Measurements from ENCODE around the gene FMN1.

GRCh38 chr15:33236841-33237509 lies 42.5 kb upstream of the FMN1 start:
- TF ChIP-seq, protein P1, sequence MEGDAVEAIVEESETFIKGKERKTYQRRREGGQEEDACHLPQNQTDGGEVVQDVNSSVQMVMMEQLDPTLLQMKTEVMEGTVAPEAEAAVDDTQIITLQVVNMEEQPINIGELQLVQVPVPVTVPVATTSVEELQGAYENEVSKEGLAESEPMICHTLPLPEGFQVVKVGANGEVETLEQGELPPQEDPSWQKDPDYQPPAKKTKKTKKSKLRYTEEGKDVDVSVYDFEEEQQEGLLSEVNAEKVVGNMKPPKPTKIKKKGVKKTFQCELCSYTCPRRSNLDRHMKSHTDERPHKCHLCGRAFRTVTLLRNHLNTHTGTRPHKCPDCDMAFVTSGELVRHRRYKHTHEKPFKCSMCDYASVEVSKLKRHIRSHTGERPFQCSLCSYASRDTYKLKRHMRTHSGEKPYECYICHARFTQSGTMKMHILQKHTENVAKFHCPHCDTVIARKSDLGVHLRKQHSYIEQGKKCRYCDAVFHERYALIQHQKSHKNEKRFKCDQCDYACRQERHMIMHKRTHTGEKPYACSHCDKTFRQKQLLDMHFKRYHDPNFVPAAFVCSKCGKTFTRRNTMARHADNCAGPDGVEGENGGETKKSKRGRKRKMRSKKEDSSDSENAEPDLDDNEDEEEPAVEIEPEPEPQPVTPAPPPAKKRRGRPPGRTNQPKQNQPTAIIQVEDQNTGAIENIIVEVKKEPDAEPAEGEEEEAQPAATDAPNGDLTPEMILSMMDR (IDR thresholded peaks at IDR 0.05; ENCODE audit: low read depth, low read length, poor library complexity, severe bottlenecking) = no peak
- TF ChIP-seq EZH2phosphoT487 (IDR thresholded peaks at IDR 0.05; ENCODE audit: borderline replicate concordance, low read length) = no peak

Data from DOHH2 (cell line).